HG03066 (cell line): ENCODE data around the gene STARD3NL.

Experiments used
- ATAC-seq: cut with Tn5 transposase; IDR thresholded peaks from one replicate; pipeline ENCODE4 v1.9.1; 2021; ENCODE audit warnings: low read depth; ENCODE audit not compliant: unreplicated experiment

Gene STARD3NL

DNA sequence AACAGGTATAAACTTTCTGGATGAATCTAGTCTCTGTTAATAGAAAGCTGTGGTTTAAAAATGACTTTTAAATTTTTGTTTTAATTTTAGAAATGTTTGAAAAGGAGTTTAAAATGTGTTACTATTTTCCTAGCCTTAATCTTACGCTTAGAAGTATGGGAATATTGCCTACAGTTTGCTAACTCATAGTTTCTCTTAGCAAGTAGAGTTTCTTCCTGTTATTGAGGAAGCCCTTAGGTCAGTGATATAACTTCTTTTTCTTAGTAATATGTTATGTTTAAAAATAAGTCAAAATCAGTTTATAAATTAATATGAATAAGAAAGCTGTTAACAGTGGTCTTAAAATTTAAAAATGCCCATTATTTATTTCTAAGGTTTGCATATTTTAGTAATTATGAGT lies 3.1 kb downstream of the STARD3NL start:
- ATAC-seq: no peak

DNA sequence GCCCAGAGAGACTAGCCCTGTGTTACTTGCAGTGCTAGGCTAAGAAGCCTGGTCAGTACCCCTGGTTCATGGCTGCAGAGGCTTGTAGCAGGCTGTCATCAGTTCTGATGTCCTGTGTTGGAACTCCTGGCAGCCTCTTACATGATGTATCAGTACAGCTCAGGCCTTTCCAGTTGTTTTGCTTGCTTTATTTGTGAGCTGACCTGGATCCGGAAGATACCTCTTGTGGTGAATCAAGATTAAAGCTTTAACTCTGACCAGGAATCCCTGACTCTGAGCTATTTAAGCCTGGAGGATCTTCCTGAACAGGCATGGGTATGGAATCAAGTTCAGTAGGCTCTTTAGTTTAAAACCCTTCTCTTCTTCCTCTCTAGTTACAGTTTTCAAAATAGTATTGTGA lies 4.4 kb downstream of the STARD3NL start:
- ATAC-seq: no peak

DNA sequence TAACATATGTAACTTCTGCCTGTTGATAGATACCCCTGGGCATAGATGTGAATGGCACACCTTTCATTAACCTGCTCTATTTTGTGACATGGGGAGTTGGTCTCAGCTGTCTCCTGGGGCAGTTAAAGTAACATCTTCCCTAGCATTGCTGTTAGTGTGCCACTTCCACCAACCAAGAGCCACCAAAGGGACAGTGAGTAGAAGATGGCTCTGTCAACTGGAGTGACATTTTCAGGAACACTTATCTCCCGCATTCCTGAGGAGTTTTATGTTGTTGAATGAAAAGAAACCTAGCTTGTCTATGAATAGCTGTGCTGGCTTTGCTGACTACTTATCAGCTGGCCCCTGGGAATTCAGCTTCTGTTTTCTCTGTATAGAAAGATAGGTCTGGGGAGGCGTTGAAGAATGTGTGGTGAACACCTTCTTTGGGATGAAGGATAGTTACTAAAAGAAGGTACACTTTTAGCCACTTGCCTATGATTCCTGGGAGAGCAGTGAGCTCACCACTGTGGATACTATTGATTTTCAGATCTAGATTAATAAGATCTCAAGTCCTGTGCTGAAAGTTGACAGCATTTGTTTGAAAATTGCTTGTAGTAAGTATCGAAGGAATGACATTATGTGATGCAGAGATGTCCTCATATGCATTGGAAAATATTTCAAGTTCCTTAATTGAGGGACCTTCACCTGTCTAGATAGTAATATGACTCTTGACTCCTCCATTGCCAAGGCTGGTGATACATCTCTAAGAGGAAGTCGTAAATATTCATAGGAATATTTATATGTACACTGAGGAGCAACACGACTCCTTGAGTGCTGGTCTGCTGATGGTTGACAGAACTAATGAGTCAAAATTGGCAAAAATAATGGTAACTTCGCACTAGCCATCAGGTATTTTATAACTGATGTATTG lies 7.6 kb downstream of the STARD3NL start:
- no peak for ATAC-seq

DNA sequence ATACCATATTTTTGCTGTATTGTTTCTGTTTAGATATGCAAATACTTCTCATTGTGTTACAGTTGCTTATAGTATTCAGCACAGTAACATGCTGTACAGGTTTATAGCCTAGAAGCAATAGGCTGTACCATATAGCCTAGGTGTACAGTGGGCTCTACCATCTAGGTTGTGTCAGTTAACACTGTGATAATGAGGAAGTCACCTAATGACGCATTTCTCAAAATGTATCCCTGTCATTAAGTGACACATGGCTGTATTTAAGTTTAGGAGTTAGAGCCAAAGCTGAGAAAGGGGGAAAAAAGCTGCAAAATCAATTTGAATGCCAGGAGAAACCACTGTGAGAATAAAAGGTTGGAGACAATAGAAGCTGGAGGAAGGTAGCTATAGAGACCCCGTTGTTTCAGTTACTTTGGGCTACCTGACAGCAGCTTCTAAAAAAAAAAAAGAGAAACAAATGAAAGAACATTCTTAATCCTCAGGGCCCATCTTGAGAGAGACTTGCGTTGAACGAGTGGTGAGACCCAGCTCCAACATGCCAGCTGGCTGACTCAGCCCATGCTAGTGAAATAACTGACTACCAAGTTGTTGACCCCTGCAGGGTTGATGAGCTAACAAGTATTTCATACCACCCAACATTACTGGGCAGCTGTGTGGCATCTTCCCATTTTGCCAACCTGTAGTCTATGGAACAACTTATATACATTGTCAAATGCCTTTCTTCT lies 8.7 kb downstream of the STARD3NL start:
- no peak for ATAC-seq

DNA sequence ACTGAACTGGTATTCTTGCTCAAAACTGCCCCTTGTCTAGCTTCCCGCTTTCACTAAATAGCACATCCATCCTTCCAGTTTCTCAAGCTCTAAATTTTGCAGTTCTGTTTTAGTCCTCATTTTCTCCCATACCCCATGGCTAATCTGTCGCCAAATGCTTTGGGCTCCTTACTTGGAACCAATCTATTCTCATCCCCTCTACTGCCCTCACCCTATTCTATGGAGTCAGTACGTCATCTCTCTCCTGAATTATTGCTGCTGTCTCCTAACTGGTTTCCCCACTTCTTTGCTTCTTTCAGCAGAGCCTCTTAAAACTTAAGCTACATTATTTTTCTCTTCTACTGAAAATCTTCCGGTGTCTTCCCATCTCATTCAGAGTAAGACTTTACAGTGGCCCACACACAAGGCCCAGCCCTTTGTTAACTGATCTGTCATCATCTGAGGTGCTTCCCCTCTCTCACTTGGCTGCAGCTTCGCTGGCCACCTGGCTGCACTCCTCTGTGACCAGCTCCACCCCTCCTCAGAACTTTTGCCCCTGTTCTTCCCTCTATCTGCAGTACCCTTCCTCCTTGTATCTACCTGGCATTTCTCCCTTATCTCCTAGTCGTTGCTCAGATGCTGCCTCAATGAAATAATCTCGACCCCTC lies 9.9 kb downstream of the STARD3NL start:
- ATAC-seq: peak; percentile 96

DNA sequence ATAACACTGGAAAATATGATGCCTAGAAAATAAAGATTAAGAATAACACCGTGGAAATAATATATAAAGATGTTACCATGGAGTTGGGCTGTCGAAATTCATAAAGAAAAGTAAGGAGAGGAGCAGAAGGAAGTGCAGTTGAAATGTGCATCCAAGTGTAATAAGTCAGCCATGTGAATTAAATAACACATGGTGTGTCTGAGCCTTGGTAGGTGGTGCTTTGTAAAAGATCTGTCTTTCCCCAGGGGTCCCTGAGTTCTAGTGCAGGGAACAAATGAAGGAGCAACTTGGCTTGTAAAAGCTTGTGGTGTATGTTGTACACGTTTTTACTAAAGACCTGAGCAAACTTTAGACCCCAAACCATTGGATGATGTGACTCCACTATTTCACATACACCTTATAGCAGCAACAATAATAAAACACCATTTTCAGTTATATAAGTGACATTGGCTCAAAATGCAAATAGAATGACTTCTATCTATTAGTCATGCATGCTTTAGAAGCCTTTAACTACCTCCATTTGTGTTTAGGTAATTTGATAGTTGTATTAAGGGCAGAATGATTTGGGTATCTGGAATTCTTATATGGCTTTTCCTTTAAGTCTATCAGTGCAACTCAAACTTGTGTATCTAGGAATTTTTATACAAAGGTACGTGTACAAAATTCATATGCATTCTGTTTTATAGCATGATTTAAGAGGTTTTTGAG lies 11.3 kb downstream of the STARD3NL start:
- ATAC-seq: no peak

DNA sequence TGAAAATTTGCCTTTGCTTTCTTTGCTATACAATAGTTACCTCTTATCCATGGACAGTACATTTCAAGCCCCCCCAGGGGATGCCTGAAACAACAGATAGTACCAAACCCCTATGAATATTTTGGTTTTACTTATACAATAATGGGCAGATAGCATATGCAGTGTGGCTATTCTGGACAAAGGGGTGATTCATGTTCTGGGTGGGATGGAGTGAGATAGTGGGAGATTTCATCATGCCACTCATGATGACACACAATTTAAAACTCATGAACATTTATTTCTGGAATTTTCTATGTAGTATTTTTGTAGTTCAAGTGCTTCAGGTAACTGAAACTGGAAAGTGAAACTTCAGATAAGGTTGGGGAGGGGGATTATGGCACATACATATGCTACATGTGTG lies 12.0 kb downstream of the STARD3NL start:
- ATAC-seq: no peak

DNA sequence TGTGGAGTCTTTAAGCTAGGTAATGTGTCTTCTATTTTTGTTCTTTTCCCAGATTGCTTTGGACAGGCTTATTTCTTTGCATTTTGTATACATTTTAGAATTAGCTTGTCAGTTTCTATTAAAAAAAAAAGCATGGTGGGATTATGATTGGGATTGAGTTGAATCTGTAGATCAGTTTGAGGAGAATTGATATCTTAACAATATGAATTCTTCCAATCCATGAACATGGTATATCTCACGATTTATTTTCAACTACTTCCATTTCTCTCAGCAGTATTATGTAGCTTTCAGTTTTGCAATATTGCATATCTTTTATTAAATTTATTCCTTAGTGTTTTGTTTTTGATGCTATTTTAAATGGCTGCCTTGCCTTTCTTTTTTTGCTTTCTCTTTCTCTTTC lies 13.7 kb downstream of the STARD3NL start:
- ATAC-seq: no peak

DNA sequence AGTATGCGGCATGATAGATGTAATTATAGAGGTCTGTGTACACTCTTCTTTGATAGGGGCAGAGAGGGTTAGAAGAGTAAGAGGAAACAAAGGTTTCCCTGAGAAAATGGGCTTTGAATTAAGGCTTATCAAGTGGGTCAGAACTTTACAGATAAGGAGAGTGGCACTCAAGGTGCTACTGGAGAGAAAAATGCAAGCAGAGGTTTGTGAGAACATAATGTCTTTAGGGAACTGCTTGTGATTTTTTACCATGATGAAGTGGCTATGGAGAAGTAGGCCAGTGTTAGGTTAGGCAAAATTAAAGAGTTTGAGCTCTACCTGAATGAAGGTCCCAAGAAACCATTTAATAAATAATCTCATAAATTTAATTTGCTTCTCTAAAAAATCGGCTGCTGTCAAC lies 14.3 kb downstream of the STARD3NL start:
- no peak for ATAC-seq

DNA sequence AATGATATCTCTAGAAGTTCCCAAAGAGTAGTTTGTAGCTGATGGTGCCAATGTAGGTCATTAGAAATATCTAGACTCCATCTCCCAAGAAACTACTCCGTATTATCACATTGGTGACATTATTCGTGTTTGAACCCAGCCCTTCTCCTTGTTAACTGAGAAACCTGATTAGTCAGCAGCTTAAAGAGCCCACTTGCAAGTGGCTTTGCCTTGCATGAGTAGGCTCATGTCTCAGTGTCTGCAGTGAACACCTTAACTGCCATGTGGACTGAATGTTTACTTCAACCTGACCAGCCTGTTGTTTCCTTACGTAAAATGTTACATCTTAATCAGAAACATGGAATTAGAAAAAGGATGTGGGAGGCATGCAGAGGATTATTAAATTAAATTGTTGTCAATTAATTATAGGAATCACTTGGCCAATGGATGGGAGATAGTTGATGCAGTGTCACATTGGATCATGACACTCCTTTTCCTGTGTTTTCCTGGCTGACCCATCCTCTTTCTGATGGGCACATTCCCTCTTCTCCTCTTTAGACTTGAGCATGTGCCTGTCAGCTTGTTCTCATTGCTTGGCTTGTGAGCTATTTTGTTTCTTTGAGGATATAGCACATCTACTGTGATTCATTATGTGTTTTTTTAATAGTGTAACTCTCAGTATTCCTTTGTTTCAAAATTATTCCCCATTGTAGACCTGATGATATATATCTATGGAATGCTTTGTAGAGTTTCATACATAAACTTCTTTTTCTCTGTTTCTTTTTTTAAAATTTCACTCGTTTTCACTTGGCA lies 18.0 kb downstream of the STARD3NL start:
- ATAC-seq: no peak

DNA sequence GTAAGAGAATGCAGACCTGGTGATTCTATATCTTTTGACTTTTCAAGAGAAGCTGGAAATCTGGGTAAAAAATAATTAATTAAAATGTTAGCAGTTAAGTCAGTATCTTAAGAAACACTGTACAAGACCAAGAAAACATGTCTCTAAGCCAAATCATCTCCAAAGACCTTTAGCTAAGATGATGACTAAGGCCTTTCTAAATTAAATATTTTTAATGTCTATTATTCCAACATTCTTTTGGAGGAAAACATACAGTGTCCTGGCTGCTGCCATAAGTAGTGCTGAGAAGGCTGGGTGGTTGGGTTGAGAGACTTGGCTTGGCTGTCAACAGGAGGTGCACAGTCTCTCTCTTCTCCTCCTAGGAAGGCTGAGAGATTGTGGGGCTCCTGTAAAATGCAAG lies 20.3 kb downstream of the STARD3NL start:
- no peak for ATAC-seq

DNA sequence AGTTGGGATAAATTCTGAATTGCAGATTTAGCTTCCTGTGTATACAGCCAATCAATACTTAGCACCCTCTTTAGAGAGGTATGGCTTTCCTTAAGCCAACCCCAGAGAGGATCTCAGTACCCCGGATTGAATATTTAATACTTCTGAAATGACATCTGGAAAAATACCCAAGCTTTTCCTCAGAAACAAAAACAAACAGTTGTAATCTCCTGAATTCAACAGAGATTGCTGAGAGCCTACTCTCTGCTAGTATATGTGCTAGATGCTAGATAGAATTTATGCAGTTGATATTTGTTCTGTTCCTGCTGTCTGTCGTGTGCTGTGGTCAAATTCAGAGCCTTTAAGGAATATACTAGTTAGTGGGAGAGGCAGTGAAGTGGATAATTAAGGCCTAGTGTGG lies 21.1 kb downstream of the STARD3NL start:
- no peak for ATAC-seq

DNA sequence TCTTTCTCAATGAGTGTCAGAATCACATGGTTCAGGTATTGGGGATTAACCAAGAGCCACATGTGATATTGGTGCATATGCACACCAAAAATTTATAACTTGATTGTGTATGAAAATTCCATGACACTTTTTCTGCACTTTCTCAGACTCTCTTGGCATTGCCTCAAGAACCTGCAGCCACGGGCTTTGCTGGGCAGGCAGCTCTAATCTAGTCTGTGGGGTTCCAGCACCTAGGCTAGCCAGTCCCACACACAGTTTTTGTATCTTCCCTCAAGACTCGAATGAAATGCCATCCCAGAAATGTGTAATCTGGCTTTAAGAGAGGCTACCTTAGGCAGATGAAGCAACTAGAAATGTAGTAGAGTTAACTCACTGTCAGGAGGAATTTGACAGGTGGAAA lies 21.7 kb downstream of the STARD3NL start:
- ATAC-seq: no peak

DNA sequence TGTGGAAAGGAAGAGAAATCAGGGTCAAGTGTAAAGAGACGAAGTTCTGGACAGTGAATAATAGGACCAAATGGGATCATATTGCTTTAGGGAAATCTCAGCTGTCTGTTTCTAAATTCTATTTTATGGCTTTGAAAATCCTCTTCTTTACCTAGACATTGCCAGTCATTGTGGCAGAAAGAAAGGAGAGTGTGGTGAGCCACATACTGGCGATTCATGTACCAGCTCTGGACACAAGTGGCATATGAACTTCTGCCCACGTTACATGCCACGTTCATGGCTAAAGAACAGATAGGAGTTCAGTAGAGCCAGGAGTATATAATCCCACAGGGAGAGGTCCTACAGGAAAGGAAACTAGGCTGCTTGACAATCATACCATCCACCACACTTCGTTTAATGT lies 28.0 kb downstream of the STARD3NL start:
- ATAC-seq: no peak

DNA sequence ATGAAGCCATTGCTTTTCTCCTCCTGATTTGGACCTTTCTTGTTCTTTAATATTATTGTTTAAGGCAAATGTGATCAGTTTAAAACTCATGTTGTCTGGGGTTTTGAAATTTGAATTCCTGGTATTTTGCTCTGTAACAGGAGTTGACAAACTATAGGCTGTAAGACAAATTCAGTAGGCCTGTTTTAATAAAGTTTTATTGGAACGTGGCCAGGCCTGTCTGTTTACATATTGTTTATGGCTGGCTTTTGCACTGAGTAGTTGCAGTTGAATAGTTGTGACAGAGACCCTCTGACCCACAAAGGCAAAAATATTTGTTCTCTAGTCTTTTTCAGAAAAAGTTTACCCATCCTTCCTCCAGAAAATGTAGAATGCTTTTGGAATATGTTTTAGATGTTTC lies 29.8 kb downstream of the STARD3NL start:
- no peak for ATAC-seq

DNA sequence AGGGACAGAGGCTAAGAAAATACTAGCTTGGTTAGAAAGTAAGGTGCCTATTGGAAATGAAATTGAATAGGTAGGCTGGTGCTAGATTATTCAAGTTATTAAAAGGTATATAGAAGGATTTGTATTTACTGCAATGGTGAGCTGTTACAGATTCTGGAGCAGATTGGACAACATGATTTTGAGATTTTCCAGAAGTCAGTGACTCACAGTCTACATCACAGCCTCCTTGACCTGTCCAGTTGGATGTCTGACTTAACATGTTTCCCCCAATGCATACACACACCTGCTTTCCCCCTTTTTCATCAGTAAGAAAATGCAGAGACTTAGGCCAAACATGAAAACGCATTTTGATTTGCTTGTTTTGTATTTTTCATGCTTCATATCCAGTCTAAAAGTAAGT lies 33.4 kb downstream of the STARD3NL start:
- ATAC-seq: no peak

DNA sequence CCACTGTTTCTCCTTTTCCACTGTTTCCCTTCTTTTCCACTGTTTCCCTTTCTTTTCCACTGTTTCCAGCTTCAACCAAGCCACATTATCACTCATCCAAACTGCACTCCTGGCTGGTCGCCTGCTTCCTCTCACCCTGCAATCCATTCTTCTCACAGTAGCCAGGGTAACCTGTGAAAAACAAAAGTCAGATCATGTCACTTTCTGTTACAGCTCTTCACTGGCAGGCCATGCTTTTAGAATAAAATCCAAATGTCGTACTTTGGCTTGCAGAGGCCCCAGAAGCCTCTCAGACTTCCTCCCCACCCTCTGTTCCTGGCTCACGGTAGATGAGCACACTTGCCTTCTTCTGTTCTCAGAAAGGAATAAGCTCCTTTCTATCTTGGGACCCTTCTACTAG lies 33.9 kb downstream of the STARD3NL start:
- ATAC-seq: no peak

DNA sequence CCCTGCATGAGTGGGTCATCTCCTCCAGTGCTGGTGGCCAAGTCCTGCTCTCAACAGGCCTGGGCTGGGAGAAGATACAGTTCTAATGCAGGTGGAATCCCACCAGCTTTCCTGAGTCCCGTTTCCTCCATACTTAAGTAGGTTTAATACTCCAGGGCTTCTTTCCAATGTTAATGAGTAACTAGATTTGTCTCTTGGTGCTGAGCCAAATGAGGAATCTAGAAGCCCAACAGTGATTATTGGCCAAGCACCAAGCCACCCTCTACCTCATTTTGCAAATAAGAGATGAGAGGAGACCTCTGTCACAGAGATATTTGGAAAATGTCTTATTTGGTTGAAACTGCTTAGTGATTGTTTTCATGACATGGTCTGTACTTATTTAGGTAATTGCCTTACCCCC lies 37.1 kb downstream of the STARD3NL start:
- no peak for ATAC-seq

DNA sequence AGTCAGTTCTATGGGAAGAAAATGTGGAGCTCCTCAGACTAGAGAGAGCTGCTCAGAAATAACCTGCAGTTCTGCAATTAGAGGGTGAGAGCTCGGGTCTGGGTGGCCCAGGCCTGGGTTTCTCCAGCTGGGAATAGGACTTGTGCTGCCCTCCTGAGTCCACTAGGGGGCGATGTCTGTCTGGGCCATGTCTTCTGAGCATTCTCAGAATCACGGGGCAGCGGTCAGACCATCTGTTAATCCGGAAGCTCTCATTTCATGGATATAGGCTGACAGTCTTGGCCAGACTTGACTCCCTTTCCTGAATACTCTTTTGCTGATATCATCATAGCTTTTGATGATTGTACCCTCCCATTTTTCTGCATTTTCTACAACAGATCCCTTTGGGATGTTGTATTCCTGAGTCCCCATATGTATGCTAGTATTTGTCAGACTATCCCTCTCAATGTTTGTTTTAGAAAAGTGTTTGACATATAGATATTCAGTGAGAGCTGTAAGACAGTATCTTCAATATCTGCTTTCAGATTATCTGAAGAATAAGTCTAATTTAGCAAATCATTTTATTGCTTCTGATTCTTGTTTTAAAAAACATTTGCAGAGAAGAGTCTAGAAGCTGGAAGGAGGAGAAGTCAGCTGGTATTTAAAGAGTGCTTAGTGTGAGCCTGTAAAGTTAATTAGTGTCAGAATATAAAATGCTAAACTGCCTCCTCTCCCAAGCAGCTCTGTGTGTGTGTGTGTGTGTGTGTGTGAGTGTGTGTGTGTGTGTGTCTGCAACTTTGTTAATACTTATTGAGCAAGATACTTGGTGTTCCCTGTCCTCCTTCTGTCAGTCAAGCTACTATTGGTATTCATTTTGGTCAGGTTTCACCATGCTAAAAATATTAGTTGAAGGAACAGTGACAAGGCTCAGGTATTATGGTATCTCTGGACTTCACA lies 38.0 kb downstream of the STARD3NL start:
- peak; percentile 87 for ATAC-seq
